HCT116 (cell line): ENCODE data around the gene ARRDC1.

ENCODE experiments used
- EZH2 ChIP-seq: fragments of 200-600 bp; sonication (generic); IDR thresholded peaks from 2 replicates; pipeline ENCODE4 v1.6.1; 2017; ENCODE audit warnings: antibody characterized with exemption, mixed run types
- POLR2A ChIP-seq: IDR thresholded peaks from 2 replicates; pipeline ENCODE4 v1.7.0; 2011; ENCODE audit warnings: borderline replicate concordance; ENCODE audit not compliant: insufficient read depth, insufficient read length; ENCODE audit errors: extremely low read depth
- POLR2AphosphoS5 ChIP-seq: IDR thresholded peaks from 2 replicates; pipeline ENCODE4 v1.6.1; 2011; ENCODE audit warnings: mild to moderate bottlenecking, low read depth, low read length, moderate library complexity
- TCF7L2 ChIP-seq: IDR thresholded peaks from 2 replicates; pipeline ENCODE4 v1.7.0; 2011; ENCODE audit warnings: borderline replicate concordance, inconsistent platforms; ENCODE audit not compliant: insufficient read depth, insufficient read length; ENCODE audit errors: extremely low read depth
- TF ChIP-seq, protein P1 (sequence below), 3 experiments: fragments of 200-600 bp in 1 of 3; sonication (generic) in 1 of 3; IDR thresholded peaks in 2 of 3; conservative IDR thresholded peaks in 1 of 3; 2 replicates each; pipeline ENCODE4 v1.5.1; 2012 to 2017; ENCODE audit warnings: low read depth in 2 of 3, low read length in 2 of 3, antibody characterized with exemption in 1 of 3, borderline replicate concordance in 1 of 3, control low read depth in 1 of 3, mild to moderate bottlenecking in 1 of 3, mixed read lengths in 1 of 3, mixed run types in 1 of 3, moderate library complexity in 1 of 3; ENCODE audit not compliant: insufficient read depth in 1 of 3

DNA sequence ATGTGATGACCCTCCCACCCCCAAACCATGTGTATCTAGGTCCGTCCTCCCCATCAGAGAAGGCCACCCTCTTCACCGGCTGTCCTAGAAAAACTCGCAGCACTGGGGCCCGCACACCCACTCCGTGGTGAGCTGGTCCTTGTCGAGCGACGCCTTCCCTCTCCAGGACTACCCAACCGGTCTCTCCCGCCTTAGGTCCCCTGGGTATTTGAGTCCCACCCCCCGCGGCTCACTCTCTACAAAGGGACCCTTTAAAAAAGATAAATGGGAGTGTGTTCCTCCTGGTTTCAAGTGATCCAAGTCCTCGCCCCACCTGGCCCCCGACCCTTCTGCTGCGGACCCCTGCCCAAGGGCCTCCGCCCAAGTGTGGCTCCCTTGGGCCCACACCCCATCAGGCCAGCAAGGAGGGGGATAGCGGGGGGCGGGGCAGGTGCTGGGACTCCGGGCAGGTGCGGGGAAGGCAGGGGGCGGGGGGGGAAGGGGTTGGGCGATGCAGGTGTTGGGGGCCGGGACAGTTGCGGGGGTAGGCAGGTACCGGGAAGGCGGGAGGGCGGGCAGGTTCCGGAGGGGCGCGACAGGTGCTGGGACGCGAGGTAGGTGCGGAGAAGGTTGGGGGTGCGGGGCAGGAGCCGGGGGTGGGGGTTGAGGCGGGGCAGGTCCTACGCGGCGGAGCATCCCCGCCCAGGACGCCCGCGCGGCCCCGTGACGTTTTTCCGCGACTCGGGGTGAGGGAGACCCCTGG lies 970 bp upstream of the ARRDC1 start:
- TF ChIP-seq, protein P1, sequence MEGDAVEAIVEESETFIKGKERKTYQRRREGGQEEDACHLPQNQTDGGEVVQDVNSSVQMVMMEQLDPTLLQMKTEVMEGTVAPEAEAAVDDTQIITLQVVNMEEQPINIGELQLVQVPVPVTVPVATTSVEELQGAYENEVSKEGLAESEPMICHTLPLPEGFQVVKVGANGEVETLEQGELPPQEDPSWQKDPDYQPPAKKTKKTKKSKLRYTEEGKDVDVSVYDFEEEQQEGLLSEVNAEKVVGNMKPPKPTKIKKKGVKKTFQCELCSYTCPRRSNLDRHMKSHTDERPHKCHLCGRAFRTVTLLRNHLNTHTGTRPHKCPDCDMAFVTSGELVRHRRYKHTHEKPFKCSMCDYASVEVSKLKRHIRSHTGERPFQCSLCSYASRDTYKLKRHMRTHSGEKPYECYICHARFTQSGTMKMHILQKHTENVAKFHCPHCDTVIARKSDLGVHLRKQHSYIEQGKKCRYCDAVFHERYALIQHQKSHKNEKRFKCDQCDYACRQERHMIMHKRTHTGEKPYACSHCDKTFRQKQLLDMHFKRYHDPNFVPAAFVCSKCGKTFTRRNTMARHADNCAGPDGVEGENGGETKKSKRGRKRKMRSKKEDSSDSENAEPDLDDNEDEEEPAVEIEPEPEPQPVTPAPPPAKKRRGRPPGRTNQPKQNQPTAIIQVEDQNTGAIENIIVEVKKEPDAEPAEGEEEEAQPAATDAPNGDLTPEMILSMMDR (IDR thresholded peaks at IDR 0.05 in 2 of 3, conservative IDR thresholded peaks at IDR 0.05 in 1 of 3; ENCODE audit: borderline replicate concordance in 1 of 3, insufficient read depth in 1 of 3, low read depth in 2 of 3, low read length in 2 of 3), result no peak
- TF ChIP-seq POLR2AphosphoS5, result no peak
- no peak for TF ChIP-seq EZH2
- no peak for TF ChIP-seq POLR2A
- no peak for TF ChIP-seq TCF7L2
